ENCODE results near the gene SH2D6.

SH2D6 gene

GRCh38 chr2:85423525-85423924 is 5.0 kb downstream of the SH2D6 start:
- H3K4me3 ChIP-seq (ENCODE audit: low read depth, low read length): no peak overlapping the region
- TF ChIP-seq CTCF (IDR thresholded peaks at IDR 0.05; ENCODE audit: borderline replicate concordance, insufficient read depth, low read depth, low read length): no peak

- no peak for TF ChIP-seq CTCF (IDR thresholded peaks at IDR 0.05; ENCODE audit: borderline replicate concordance, insufficient read depth, low read depth, low read length)
Measured at GRCh38 chr2:85425588-85425987, 7.1 kb downstream of the SH2D6 start.

GRCh38 chr2:85427300-85427835 is 8.9 kb downstream of the SH2D6 start:
- TF ChIP-seq CTCF (IDR thresholded peaks at IDR 0.05; ENCODE audit: borderline replicate concordance, insufficient read depth, low read depth, low read length): no peak
- no peak overlapping the region for H3K4me3 ChIP-seq (ENCODE audit: low read depth, low read length)

More at GRCh38 chr2:85425588-85425987, 7.1 kb downstream of the SH2D6 start:
- no peak overlapping the region for H3K4me3 ChIP-seq (ENCODE audit: low read depth, low read length)

- no peak overlapping the region for H3K4me3 ChIP-seq (ENCODE audit: low read depth, low read length)
- TF ChIP-seq CTCF (IDR thresholded peaks at IDR 0.05; ENCODE audit: borderline replicate concordance, insufficient read depth, low read depth, low read length): no peak
Measured at GRCh38 chr2:85428343-85428881, 9.9 kb downstream of the SH2D6 start.

GRCh38 chr2:85429213-85429923 is 10.9 kb downstream of the SH2D6 start:
- no peak for TF ChIP-seq CTCF (IDR thresholded peaks at IDR 0.05; ENCODE audit: borderline replicate concordance, insufficient read depth, low read depth, low read length)
- H3K4me3 ChIP-seq (ENCODE audit: low read depth, low read length): no peak overlapping the region

GRCh38 chr2:85429924-85430289 is 11.4 kb downstream of the SH2D6 start:
- no peak for TF ChIP-seq CTCF (IDR thresholded peaks at IDR 0.05; ENCODE audit: borderline replicate concordance, insufficient read depth, low read depth, low read length)
- no peak overlapping the region for H3K4me3 ChIP-seq (ENCODE audit: low read depth, low read length)
